AML-193 (cell line): Measurements from ENCODE around the gene IQGAP1.
A peak's percentile ranks its signal among the peaks of the same experiment; 100 is the strongest.
"Not testable (repeated sequence)": the region's sequence is repeated elsewhere in the genome, so short reads cannot be mapped to it uniquely, and the experiment has no call there.

Experiments used
- DNase-seq, 2 experiments: peaks; one replicate each; lab custom pipeline; 2025; lab: John Stamatoyannopoulos, UW

Gene IQGAP1

DNA sequence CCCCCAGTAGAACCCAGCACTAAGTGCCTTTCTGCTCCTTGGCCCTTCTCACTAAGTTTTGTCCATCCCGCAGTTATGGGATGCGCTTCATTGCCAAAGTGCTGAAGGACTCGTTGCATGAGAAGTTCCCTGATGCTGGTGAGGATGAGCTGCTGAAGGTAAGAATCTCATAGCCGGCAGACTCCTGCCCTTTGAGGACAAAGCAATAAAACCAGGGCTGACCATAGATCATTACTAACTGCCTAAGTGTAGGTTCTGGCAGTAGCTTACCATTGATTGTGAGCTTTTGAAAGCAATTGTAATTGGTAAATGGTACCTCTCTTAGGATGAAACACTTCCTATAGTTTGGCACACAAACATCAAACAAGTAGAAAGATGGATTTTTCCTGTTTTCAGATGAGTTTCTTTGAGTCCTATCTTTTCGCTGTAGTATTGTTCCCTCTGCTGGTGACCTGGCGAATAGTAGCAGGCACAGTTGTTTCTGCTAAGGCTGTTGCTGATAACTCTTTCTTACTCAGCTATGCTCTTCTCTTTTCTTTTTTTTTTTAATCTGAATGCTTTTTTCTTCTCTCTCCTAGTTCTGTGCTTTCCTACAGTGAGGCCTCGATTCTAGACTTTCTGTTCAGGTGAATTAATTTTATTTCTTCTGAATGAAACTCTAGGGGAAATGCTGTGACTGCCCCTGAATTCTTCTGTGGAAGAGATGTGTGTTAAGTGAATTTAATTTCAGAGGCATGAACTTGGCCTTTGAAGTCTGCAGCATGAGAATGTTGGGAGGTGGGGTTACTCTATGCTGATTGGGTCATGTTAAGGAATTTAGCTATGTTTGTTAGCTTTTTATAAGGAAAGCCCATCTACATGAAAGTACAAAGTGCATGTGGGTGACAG lies 94.3 kb downstream of the IQGAP1 start:
- DNase-seq = peak; percentile 40 to 55

DNA sequence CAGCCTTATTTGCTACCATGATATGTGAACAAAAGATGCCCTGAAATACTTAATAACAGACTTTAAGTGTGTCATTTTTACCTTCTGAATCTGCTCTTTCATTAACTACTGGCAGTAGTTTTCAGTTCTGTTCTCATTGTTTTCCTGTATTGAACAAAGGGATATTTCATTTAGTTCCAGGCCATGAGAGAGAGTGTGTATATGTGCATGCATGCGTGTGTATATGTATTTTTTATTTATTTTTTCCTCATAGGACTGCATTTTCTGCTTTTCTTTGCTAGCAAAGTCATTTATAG lies 94.9 kb downstream of the IQGAP1 start:
- DNase-seq = no peak

DNA sequence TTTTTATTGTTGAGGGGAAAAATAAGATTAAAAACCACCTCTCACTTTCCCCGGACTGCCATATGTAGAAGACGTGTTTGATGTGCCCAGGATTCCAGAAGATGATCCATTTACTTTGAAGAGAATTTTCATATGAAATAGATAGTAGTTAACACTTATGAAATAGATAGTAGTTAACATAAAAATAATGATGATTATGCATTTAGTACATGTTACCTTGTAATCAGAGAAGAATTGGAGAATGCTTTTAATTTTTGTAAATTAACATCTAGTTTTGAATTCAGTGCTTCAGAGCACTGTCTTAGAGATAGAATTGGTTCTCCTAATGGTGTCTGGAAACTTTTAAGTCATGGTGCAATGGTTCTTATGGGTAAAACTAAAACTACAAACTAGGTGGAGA lies 95.6 kb downstream of the IQGAP1 start:
- no peak for DNase-seq

DNA sequence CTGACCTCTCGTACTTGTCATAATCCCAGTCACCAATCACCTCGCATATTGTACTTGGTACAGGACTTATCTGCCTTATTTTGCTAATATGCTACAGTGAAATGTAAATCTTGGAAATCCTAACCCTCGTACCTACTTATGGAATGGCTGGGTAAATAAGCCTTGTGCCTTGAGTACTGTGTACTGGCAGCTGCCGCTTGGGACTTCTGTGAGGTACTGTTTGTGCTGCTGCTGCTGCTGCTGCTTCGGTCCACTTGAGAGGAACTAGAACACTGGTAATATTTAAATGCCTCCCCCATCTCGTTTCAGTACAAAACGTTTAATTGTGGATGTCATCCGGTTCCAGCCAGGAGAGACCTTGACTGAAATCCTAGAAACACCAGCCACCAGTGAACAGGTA lies 99.1 kb downstream of the IQGAP1 start:
- DNase-seq = no peak

DNA sequence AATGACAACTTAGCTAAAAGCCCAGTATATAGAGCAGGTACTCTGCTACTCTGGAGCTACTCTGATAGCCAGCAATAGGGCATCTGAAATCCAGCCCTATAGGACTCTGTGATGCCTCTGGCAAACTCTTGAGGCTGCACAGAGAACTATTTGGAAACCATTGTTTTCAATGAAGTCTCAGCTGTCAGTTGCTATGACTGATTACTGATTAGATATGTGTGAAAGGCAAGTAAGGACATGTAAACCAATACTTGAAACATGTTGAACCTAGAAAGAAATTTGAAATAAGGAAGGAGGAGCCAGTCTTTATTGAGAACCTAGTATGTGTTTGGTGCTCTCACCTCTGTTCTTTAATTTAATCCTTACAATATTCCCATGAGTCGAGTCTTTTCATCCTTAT lies 101.5 kb downstream of the IQGAP1 start:
- no peak for DNase-seq

DNA sequence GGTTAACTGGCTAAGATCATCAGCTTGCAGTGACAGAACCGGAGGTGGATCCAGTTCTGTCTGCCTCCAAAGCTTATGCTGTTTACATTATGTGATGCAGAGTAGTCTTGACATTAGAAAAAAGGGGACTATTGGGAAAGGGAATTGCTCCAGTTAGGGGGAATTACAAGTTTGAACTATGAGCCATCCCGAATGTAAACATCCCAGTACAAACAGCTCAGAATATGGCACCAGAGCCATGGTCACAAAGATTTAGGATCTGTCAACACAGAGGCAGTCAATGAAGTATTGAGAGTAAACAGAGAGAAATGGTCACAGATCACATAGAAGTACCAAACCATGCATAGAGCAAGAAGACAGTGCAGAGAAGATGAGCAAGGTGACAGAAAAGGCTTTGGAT lies 101.9 kb downstream of the IQGAP1 start:
- DNase-seq = no peak

DNA sequence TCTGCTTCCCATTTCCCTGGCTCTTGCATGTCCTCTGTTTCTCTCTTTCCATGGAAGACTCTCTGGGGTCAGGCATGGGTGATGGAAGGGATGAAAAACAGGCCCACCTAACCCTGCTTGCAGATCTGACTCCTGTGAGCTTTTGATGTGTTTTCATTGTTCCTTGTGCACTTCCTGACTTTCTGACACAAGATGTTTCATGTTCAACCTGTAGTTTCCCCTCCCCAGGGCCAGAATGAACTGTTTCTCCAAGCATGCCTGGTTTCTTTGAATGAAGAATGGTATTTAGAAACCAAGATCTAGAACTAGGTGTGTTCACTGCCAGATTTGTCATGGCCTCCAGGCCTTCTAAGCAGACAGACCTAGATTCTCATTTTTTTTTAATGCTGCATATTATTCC lies 105.6 kb downstream of the IQGAP1 start:
- DNase-seq = no peak

DNA sequence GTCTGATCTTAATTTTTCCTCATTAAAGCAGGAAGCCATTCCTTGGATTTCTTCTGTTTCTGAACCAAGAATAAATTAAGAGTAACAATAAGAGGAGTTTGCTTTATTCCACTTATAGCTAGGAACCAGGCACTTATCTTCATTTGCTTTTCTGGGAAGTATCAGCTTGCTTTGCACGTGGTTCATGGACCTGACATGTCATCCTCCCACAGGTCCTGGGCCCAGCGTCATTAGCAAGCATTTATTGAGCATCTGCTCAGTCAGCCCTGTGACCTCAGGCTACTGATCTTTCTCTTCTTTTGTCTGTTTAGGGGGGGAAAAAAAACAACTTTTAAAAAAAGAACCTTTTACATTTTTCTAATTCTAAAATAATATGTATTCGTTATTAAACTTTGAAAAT lies 107.0 kb downstream of the IQGAP1 start:
- no peak for DNase-seq

DNA sequence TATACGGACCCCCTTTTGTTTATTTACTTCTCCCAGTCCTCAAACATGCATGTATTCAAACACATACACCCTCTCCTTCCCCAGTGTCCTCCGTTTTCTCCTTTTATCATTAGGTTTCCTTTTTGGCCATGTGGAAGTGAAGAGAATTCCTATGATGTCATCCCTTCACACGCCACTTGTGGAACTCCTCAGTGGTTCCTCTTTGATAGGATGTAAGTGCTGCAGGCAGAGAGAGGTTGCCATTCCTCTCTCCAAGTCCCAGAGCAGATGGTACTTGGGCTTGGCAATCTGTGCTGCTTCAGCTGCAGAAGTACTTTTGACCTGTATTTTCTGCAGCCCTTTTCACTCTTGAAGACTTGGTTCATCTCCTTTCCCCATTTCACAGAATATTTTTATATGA lies 108.7 kb downstream of the IQGAP1 start:
- no peak for DNase-seq

DNA sequence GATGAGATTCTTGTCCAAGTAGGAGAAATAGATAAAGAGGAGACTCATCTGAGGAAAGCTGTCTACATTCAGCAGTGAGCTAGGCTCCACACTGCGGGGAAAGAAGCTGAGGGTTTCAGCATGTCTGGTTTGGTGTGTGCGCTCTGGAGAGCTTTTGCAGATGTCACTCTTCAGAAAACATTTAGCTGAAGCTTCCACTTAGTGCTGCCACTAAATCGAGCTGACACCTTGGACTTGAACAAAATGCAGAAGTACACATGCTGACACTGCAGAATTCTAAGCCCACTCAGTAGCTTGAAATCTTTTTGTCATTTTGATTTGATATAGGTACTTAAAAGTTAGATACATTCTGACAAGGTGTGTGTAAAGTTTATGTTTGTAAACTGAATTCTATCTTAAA lies 109.3 kb downstream of the IQGAP1 start:
- no peak for DNase-seq

DNA sequence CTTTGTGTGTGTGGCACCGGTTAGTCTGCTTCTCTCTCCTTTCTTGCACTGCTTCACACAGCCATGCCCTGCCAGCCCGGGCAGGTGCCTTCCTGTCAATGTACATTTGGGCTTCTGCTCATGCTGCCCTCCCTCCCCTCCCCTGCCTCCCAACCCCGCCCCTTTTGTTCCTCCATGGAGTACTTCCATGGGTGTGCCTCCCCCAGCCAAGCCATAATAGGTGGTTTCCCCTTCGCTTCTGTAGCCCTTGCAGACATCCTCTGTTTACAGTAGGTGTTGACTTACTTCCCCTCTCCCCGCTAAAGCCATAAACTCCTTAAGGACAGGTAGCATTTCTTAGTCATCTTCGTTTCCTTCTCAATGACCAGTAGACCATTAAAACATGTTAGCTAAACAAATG lies 109.9 kb downstream of the IQGAP1 start:
- no peak for DNase-seq

DNA sequence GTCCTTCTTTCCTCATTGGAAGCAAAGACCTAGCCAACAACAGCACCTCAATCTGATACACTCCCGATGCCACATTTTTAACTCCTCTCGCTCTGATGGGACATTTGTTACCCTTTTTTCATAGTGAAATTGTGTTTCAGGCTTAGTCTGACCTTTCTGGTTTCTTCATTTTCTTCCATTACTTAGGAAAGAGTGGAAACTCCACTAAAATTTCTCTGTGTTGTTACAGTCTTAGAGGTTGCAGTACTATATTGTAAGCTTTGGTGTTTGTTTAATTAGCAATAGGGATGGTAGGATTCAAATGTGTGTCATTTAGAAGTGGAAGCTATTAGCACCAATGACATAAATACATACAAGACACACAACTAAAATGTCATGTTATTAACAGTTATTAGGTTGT lies 112.1 kb downstream of the IQGAP1 start:
- DNase-seq = no peak

DNA sequence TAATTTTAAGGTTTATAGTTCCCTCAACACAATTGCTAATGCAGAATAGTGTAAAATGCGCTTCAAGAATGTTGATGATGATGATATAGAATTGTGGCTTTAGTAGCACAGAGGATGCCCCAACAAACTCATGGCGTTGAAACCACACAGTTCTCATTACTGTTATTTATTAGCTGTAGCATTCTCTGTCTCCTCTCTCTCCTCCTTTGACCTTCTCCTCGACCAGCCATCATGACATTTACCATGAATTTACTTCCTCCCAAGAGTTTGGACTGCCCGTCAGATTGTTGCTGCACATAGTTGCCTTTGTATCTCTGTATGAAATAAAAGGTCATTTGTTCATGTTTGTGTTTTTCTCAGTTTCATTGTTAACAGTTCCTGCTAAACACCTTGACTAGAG lies 113.9 kb downstream of the IQGAP1 start:
- no peak for DNase-seq

DNA sequence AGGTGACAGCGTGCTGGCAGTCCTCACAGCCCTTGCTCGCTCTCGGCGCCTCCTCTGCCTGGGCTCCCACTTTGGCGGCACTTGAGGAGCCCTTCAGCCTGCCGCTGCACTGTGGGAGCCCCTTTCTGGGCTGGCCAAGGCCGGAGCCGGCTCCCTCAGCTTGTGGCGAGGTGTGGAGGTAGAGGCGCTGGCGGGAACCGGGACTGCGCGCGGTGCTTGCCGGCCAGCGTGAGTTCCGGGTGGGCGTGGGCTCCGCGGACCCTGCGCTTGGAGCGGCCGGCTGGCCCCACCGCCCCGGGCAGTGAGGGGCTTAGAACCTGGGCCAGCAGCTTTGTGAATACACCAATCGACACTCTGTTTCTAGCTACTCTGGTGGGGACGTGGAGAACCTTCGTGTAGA lies 122.7 kb downstream of the IQGAP1 start:
- not testable (repeated sequence) for DNase-seq

DNA sequence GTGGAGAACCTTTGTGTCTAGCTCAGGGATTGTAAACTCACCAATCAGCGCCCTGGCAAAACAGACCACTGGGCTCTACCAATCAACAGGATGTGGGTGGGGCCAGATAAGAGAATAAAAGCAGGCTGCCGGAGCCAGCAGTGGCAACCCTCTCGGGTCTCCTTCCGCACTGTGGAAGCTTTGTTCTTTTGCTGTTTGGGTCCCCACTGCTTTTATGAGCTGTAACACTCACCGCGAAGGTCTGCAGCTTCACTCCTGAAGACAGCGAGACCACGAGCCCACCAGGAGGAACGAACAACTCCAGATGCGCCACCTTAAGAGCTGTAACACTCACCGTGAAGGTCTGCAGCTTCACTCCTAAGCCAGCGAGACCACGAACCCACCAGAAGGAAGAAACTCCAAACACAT lies 123.2 kb downstream of the IQGAP1 start:
- DNase-seq = not testable (repeated sequence)

DNA sequence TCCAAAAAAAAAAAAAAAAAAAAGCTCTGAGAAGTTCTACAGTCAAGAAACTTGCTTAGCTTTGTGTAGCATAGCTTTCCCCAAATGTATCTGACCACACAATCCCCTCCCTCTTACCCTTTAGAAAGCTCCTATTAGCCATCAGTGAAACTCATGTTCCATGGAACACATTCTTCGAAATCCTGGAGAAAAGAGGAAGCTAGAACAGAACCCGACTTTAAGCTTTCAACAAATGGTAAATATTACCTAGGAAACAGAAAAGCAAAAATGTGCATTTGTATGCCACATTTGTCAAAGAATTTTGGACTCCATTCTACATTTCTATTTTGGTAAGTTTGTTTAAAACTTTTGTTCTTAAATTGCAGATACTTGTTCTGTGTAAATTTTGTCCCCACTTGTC lies 124.2 kb downstream of the IQGAP1 start:
- DNase-seq = no peak

DNA sequence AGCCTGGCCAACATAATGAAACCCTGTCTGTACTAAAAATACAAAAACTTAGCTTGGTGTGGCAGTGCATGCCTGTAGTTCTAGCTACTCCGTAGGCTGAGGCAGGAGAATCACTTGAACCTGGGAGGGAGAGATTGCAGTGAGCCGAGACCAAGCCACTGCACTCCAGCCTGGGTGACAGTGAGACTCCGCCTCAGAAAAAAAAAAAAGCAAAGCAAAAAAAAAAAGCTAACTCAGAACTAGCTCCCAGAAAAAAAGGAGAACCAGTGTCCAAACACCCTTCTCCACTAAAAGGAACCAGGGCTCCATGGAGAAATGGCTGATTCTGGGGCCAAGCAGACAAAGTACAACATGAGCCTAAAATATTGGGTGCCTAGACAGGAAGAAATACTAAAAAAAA lies 124.9 kb downstream of the IQGAP1 start:
- DNase-seq = no peak

DNA sequence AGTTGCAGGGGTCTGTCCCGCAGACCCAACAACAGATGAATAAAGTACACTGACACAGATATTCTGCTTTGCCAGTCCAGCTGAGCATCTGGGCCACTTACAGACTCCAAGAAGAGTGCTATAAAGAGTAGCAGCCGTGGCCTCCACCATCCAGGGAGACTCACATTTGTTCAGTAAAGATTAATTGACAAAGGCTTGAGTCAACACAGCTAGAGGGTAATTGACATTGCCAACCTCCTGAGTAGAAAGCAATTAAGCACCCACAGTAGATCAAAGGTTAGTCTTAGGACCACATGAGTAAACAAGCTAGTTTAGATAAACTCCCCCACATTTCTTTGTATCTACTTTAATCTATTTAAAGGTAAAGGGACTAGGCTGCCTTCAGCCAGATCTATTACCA lies 125.4 kb downstream of the IQGAP1 start:
- DNase-seq = no peak

DNA sequence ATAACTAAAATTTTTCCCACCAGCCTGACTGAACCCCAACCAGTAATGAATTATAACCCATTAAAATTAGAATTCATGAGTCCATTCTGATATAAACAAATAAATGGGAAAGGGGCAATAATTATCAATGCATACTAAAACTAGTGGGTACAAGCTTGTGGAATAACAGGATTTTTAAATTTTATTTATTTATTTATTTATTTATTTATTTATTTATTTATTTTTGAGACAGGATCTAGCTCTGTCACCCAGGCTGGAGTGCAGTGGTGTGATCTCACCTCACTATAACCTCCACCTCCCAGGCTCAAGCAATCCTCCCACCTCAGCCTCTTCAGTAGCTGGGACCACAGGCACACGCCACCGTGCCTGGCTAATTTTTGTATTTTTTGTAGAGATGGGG lies 125.9 kb downstream of the IQGAP1 start:
- DNase-seq = not testable (repeated sequence)

DNA sequence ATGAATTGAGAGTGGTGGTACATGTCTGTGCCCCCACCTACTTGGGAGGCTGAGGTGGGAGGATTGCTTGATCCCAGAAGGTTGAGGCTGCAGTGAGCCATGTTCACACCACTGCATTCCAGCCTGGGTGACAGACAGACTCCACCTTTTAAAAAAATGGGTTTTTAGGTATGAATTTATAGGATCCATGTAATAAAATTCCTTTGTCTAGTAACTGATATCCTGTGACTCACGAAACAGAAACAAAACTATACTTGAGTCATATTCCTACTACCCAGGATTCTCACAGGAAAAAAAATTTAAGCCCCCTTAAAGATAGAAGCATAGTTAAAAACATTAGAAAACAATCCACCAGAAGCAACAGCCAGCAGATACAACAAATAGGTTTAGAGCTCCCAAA lies 131.6 kb downstream of the IQGAP1 start:
- no peak for DNase-seq

DNA sequence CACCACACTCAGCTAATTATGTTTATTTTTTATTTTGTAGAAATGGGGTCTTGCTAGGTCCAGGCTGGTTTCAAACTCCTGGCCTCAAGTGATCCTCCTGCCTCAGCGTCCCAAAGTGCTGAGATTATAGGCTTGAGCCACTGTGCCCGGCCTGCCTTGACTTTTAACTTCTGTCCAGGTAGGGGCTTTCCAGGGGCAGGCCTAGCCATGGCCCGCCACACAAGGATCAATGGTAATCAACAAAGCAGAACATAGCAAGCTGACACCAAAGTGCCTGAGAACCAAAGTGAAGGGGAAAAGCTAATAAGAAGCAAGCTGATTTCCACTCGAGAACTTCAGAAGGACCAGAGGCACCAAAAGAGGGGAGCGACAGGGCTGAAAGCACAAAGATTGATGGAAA lies 132.3 kb downstream of the IQGAP1 start:
- DNase-seq = no peak

DNA sequence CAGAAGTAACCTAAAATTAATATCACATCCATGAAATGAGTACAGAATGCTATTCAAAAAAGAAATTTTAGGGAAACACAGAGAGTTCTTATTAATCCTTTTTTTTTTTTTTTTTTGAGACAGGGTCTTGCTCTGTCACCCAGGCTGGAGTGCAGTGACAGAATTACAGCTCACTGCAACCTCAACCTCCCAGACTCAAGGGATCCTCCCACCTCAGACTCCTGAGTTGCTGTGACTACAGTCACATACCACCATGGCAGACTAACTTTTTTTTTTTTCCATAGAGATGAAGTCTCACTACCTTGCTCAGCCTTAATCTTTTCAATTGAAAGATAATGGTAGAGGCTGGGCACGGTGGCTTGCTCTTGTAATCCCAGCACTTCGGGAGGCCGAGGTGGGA lies 135.3 kb downstream of the IQGAP1 start:
- DNase-seq = no peak

DNA sequence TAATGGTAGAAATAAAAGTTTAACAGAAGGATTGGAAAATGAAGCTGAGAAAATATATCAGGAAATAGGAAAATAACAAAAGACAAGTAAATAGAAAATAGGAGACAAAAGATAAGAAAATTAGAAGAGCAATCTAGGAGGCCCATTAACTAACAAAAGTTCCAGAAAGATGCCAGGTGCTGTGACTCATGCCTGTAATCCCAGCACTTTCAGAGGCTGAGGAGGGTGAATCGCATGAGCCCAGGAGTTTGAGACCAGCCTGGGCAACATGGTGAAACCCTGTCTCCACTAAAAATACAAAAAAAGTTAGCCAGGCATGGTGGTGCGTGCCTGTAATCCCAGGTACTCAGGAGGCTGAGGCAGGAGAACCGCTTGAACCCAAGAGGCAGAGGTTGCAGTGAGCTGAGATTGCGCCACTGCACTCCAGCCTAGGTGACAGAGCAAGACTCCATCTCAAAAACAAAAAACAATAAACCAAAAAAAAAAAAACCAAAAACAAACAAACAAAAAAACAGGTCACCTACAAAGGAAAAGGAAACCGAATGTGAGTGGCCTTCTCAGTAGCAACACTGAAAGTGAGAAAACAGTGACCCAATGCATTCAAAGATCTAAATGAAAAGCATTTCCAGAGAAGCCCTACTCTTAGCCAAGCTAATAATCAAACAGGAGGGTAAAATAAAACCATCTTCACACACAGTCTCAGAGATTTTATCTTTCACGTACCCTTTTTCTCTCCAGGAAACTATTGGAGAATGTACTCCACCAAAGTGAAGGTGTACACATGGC lies 136.2 kb downstream of the IQGAP1 start:
- DNase-seq = not testable (repeated sequence)

DNA sequence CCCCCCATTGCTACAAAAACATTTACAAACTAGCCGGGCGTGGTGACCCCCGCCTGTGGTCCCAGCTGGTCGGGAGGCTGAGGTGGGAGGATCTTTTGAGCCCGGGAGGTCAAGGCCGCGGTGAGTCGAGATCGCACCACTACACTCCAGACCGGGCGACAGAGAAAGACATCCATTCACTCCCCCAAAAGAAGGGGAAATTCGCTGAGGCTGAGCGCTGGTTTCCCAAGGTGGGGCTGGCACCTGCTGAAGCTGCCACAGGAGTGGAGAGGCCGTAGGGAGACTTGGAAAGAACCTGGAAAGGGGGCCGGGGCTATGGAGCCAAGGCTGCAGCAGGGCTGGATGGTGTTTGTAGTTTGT lies 140.9 kb downstream of the IQGAP1 start:
- no peak for DNase-seq
